Spleen (tissue), 11 donors: ENCODE results near the gene CST7. TPM values are rescaled to one million over a fixed set of nuclear protein-coding genes. Genes with fewer than 3 reads are reported as not detected.

ENCODE experiments used
- DNase-seq: peaks from one replicate; pipeline ENCODE4 v3.0.0-alpha.2; 2020
- H3K27ac ChIP-seq, 8 donors: fragments of 200-600 bp; sonication (generic) in 7 of 8; 1 replicate in 4 of 8; 2 replicates in 4 of 8; pipeline versions ENCODE4 v1.5.0 to v1.8.0; 2016 to 2021; ENCODE audit warnings: inconsistent platforms in 4 of 8, mild to moderate bottlenecking in 4 of 8, moderate library complexity in 1 of 8
- H3K27me3 ChIP-seq, 7 donors: fragments of 200-600 bp; sonication (generic) in 6 of 7; replicated peaks in 1 of 7; 1 replicate in 4 of 7; 2 replicates in 3 of 7; pipeline versions ENCODE4 v1.5.0 to v1.8.0; 2016 to 2021; ENCODE audit warnings: inconsistent platforms in 3 of 7, mild to moderate bottlenecking in 1 of 7
- H3K36me3 ChIP-seq, 6 donors: fragments of 200-600 bp; sonication (generic) in 5 of 6; 1 replicate in 4 of 6; 2 replicates in 2 of 6; pipeline versions ENCODE4 v1.5.0 to v1.8.0; 2016 to 2021; ENCODE audit warnings: inconsistent platforms in 2 of 6
- H3K4me1 ChIP-seq, 6 donors: fragments of 200-600 bp; sonication (generic) in 5 of 6; 1 replicate in 3 of 6; 2 replicates in 3 of 6; pipeline versions ENCODE4 v1.5.0 to v1.8.0; 2016 to 2021; ENCODE audit warnings: inconsistent platforms in 3 of 6
- H3K4me3 ChIP-seq, 8 donors: fragments of 200-600 bp; sonication (generic) in 7 of 8; 1 replicate in 4 of 8; 2 replicates in 4 of 8; pipeline versions ENCODE4 v1.5.0 to v1.8.0; 2016 to 2021; ENCODE audit warnings: inconsistent platforms in 4 of 8, mild to moderate bottlenecking in 4 of 8, moderate library complexity in 2 of 8
- H3K9me3 ChIP-seq, 8 donors: fragments of 200-600 bp; sonication (generic) in 7 of 8; 1 replicate in 4 of 8; 2 replicates in 4 of 8; pipeline versions ENCODE4 v1.5.0 to v1.8.0; 2016 to 2021; ENCODE audit warnings: inconsistent platforms in 4 of 8
- CTCF ChIP-seq, 11 experiments: fragments of 200-600 bp in 7 of 11; fragments of 450-650 bp in 4 of 11; sonication (generic) in 4 of 11; IDR thresholded peaks in 8 of 11; conservative IDR thresholded peaks in 3 of 11; 1 replicate in 7 of 11; 2 replicates in 4 of 11; pipeline versions ENCODE4 v1.4.0 to v1.8.0; 2016 to 2021; ENCODE audit warnings: antibody characterized with exemption in 11 of 11, inconsistent platforms in 4 of 11, mild to moderate bottlenecking in 1 of 11
- POLR2A ChIP-seq, 3 donors: fragments of 450-650 bp; IDR thresholded peaks; one replicate each; pipeline ENCODE4 v1.5.1; 2017; ENCODE audit warnings: antibody characterized with exemption in 3 of 3, mild to moderate bottlenecking in 1 of 3
- POLR2AphosphoS5 ChIP-seq, 3 donors: sonication (generic); formaldehyde crosslinking; IDR thresholded peaks; one replicate each; pipeline ENCODE4 v1.5.1; 2017; ENCODE audit warnings: antibody characterized with exemption in 3 of 3
- WGBS, 5 donors: extraction: QIAGEN DNeasy Blood & Tissue Kit in 3 of 5; methylation state at CpG; one replicate each; pipeline versions ENCODE4 v1.1.5 to v1.1.7; 2013 to 2018; 5-methylcytosine and 5-hydroxymethylcytosine counted together
- intact Hi-C: fragments of 100-400 bp; cut with DNase I; formaldehyde crosslinking; loops from one replicate; pipeline ENCODE4 v1.15.0; 2023; ENCODE audit warnings: low total_unique reads
- polyA plus RNA-seq, 3 donors: library from polyadenylated mRNA; stranded (reverse); fragments of 200-250 nt; gene quantifications; one replicate each; pipeline ENCODE4 v1.2.1, GENCODE V29; 2013
- total RNA-seq, 7 donors: library from RNA; depleted of rRNA in 3 of 7; stranded (reverse); fragments of >200 nt in 3 of 7; fragmentation: NEBNext Ultra II Directional in 4 of 7; extraction: Animal tissue kit (Norgen Biotek cat#: 25700) in 4 of 7; gene quantifications; one replicate each; pipeline versions ENCODE4 v1.1.0 to v1.2.1, GENCODE V29; 2016 to 2021
- donor health status: healthy with polysubstance abuse.
- donor health status: DM: no; HTN: no; CAD: no; lungs with moderate emphysema.
- donor health status: DM: no; HTN: no; CAD: no.
- donor health status: Bipolar disorder and iron deficiency.
- donor health status: healthy.
- donor health status: DM: no; HTN: no; CAD: no.
- donor health status: DM: yes; HTN: yes; CAD: no.

The CST7 gene
- total and polyA plus RNA-seq, 10 donors = 23.1 to 298 (median 63.8) TPM

- Histone ChIP-seq H3K27ac (no peak overlapping the region), H3K36me3 (no peaks in the 10 kb centered on the region), H3K4me3 (no peak overlapping the region), H3K9me3 (peaks cover 0 to 22% (median 18%) of the 10 kb centered on the region in 8 donors), H3K27me3 (peaks cover 0 to 4% (median 0%) of the 10 kb centered on the region in 7 donors), H3K4me1 (no peaks in the 10 kb centered on the region)
- 80 to 92% (median 88%) methylated on average over 8 of the region's 8 CpGs for WGBS, 5 donors
- intact Hi-C loops = loop anchor here (10.0 kb wide), 1 partner anchor 758 kb away; no protein-coding TSS in a partner anchor
- TF ChIP-seq POLR2AphosphoS5 (IDR thresholded peaks at IDR 0.05) (no peak), POLR2A (IDR thresholded peaks at IDR 0.05) (no peak), CTCF (IDR thresholded peaks at IDR 0.05 in 8 of 11, conservative IDR thresholded peaks at IDR 0.05 in 3 of 11) (no peak)
- DNase-seq = no peak
Observed at GRCh38 chr20:24912397-24913075, 36.5 kb upstream of the CST7 start.

GRCh38 chr20:24913076-24913628 lies 35.9 kb upstream of the CST7 start:
- peaks cover 0 to 6% (median 2%) of the 10 kb centered on the region in 6 donors for H3K4me1 ChIP-seq
- peaks cover 0 to 16% (median 13%) of the 10 kb centered on the region in 8 donors for H3K9me3 ChIP-seq
- peaks cover 0 to 10% (median 0%) of the 10 kb centered on the region in 7 donors for H3K27me3 ChIP-seq
- H3K36me3 ChIP-seq = no peaks in the 10 kb centered on the region
- H3K4me3 ChIP-seq = no peak overlapping the region
- H3K27ac ChIP-seq = no peak overlapping the region
- WGBS, 5 donors = 85 to 94% (median 90%) methylated on average over 9 of the region's 9 CpGs
- TF ChIP-seq CTCF (IDR thresholded peaks at IDR 0.05 in 8 of 11, conservative IDR thresholded peaks at IDR 0.05 in 3 of 11) (no peak), POLR2AphosphoS5 (IDR thresholded peaks at IDR 0.05) (no peak), POLR2A (IDR thresholded peaks at IDR 0.05) (no peak)
- intact Hi-C loops = loop anchor here (10.0 kb wide), 1 partner anchor 758 kb away; no protein-coding TSS in a partner anchor
- DNase-seq = no peak

- no peaks in the 10 kb centered on the region for H3K36me3 ChIP-seq
- no peak overlapping the region for H3K27ac ChIP-seq
- H3K9me3 ChIP-seq = peaks cover 0 to under 1% (median 0%) of the 10 kb centered on the region in 8 donors
- 77 to 88% (median 83%) methylated on average over 11 to 14 of the region's 14 CpGs for WGBS, 5 donors
- H3K4me3 ChIP-seq = no peak overlapping the region
- H3K4me1 ChIP-seq = peaks cover 0 to 13% (median 7%) of the 10 kb centered on the region in 6 donors
- no peak for DNase-seq
- peaks cover 0 to 12% (median 0%) of the 10 kb centered on the region in 7 donors for H3K27me3 ChIP-seq
- TF ChIP-seq CTCF (IDR thresholded peaks at IDR 0.05 in 8 of 11, conservative IDR thresholded peaks at IDR 0.05 in 3 of 11) (no peak), POLR2AphosphoS5 (IDR thresholded peaks at IDR 0.05) (no peak), POLR2A (IDR thresholded peaks at IDR 0.05) (no peak)
- intact Hi-C loops = loop anchor here (10.0 kb wide), 1 partner anchor 760 kb away; no protein-coding TSS in a partner anchor
Observed at GRCh38 chr20:24914388-24915241, 34.5 kb upstream of the CST7 start.
